Astrocyte of the cerebellum (primary cell): ENCODE results near the gene NF2.

Source experiments
- DNase-seq: peaks from one replicate; pipeline ENCODE4 v3.0.0-alpha.2; 2011; ENCODE audit warnings: low read depth
- H3K4me3 ChIP-seq: 2 replicates; pipeline ENCODE4 v1.5.1; 2011; ENCODE audit warnings: mild to moderate bottlenecking, low read depth, low read length, moderate library complexity
- CTCF ChIP-seq: IDR thresholded peaks from 2 replicates; pipeline ENCODE4 v1.5.1; 2012; ENCODE audit warnings: low read length, low read depth, moderate library complexity, mild to moderate bottlenecking; ENCODE audit errors: missing control alignments
- in situ Hi-C: cut with HindIII; loops from 2 replicates; pipeline ENCODE4 v1.10.0; 2017; ENCODE audit warnings: low sequenced_read_pairs

Gene NF2

GRCh38 chr22:29569011-29569678 lies 34.3 kb upstream of the NF2 start:
- H3K4me3 ChIP-seq = no peak overlapping the region
- no peak for TF ChIP-seq CTCF
- no peak for DNase-seq
- in situ Hi-C loops = no loop called here

- no peak overlapping the region for H3K4me3 ChIP-seq
- in situ Hi-C loops = no loop called here
- DNase-seq = no peak
- no peak for TF ChIP-seq CTCF
These were observed 33.0 kb upstream of the NF2 start for GRCh38 chr22:29570456-29570855.

GRCh38 chr22:29570912-29571549 lies 32.4 kb upstream of the NF2 start:
- TF ChIP-seq CTCF = no peak
- H3K4me3 ChIP-seq = no peak overlapping the region
- DNase-seq = no peak
- in situ Hi-C loops = no loop called here

GRCh38 chr22:29574762-29575450 lies 28.5 kb upstream of the NF2 start:
- in situ Hi-C loops = no loop called here
- TF ChIP-seq CTCF = no peak
- no peak for DNase-seq
- no peak overlapping the region for H3K4me3 ChIP-seq

- TF ChIP-seq CTCF = no peak
- H3K4me3 ChIP-seq = no peak overlapping the region
- no peak for DNase-seq
- in situ Hi-C loops = no loop called here
These were observed 24.8 kb upstream of the NF2 start for GRCh38 chr22:29578462-29579200.

GRCh38 chr22:29580200-29580810 lies 23.1 kb upstream of the NF2 start:
- DNase-seq = no peak
- peak overlapping the region; percentile 69 for H3K4me3 ChIP-seq
- no peak for TF ChIP-seq CTCF
- in situ Hi-C loops = no loop called here
